HFF-Myc (cell line): ENCODE measurements around the gene TBC1D3B.
"Not testable (repeated sequence)": the region's sequence is repeated elsewhere in the genome, so short reads cannot be mapped to it uniquely, and the experiment has no call there.

Experiments used
- DNase-seq: peaks from one replicate; pipeline ENCODE4 v3.0.0-alpha.2; 2011; ENCODE audit warnings: low read depth; ENCODE audit errors: extremely low read depth
- H3K4me3 ChIP-seq: replicated peaks from 2 replicates; pipeline ENCODE4 v1.5.1; 2011; ENCODE audit warnings: low read depth, mild to moderate bottlenecking, control low read depth, low read length
- CTCF ChIP-seq: IDR thresholded peaks from 2 replicates; pipeline ENCODE4 v1.5.1; 2012; ENCODE audit warnings: mild to moderate bottlenecking, low read depth, low read length, control low read depth; ENCODE audit errors: missing control alignments

TBC1D3B gene

GRCh38 chr17:36176536-36176935 is at the start of gene TBC1D3B:
Gene TBC1D3B (minus strand): TSS chr17:36176636. CDS start chr17:36175050, 1,586 bp downstream.
- H3K4me3 ChIP-seq, DNase-seq: not testable (repeated sequence)

GRCh38 chr17:36222967-36223366 is 46.5 kb upstream of the TBC1D3B start:
- DNase-seq, H3K4me3 ChIP-seq: not testable (repeated sequence)

GRCh38 chr17:36221581-36222100 is 45.2 kb upstream of the TBC1D3B start:
- DNase-seq = not testable (repeated sequence)

GRCh38 chr17:36220737-36221580 is 44.5 kb upstream of the TBC1D3B start:
- H3K4me3 ChIP-seq, DNase-seq: not testable (repeated sequence)

More at GRCh38 chr17:36221581-36222100, 45.2 kb upstream of the TBC1D3B start:
- not testable (repeated sequence) for H3K4me3 ChIP-seq

- not testable (repeated sequence) for DNase-seq, H3K4me3 ChIP-seq
Measured at GRCh38 chr17:36219556-36219955, 43.1 kb upstream of the TBC1D3B start.

GRCh38 chr17:36215406-36216308 is 39.2 kb upstream of the TBC1D3B start:
- not testable (repeated sequence) for DNase-seq, H3K4me3 ChIP-seq

GRCh38 chr17:36214918-36215317 is 38.5 kb upstream of the TBC1D3B start:
- TF ChIP-seq CTCF = no peak
- H3K4me3 ChIP-seq = no peak overlapping the region
- no peak for DNase-seq

- TF ChIP-seq CTCF = no peak
- no peak for DNase-seq
- H3K4me3 ChIP-seq = no peak overlapping the region
Measured at GRCh38 chr17:36213695-36214094, 37.3 kb upstream of the TBC1D3B start.

- no peak for TF ChIP-seq CTCF
- no peak for DNase-seq
Measured at GRCh38 chr17:36212966-36213365, 36.5 kb upstream of the TBC1D3B start.

GRCh38 chr17:36212272-36212605 is 35.8 kb upstream of the TBC1D3B start:
- no peak for TF ChIP-seq CTCF
- no peak overlapping the region for H3K4me3 ChIP-seq
- DNase-seq = no peak

More at GRCh38 chr17:36212966-36213365, 36.5 kb upstream of the TBC1D3B start:
- no peak overlapping the region for H3K4me3 ChIP-seq

GRCh38 chr17:36211484-36212271 is 35.2 kb upstream of the TBC1D3B start:
- not testable (repeated sequence) for DNase-seq, H3K4me3 ChIP-seq
